HepG2 (cell line): ENCODE results near the gene TRIM69.

ENCODE experiments used
- CEBPB ChIP-seq: IDR thresholded peaks from 2 replicates; pipeline ENCODE4 v1.6.1; 2011; ENCODE audit warnings: low read depth, low read length, improper control_type of control experiment, borderline replicate concordance
- NRL ChIP-seq: sonication (generic); formaldehyde crosslinking; IDR thresholded peaks from 2 replicates; pipeline ENCODE4 v1.5.0; 2020; ENCODE audit warnings: missing genetic modification reagents, mild to moderate bottlenecking, moderate library complexity, borderline replicate concordance
- SMC3 ChIP-seq: IDR thresholded peaks from 2 replicates; pipeline ENCODE4 v1.6.1; 2011; ENCODE audit warnings: low read length, improper control_type of control experiment
- TMF1 ChIP-seq: sonication (generic); formaldehyde crosslinking; IDR thresholded peaks from 2 replicates; pipeline ENCODE4 v1.8.1; 2022; ENCODE audit warnings: low read depth, missing genetic modification reagents
- XRCC5 ChIP-seq: fragments of 200-400 bp; formaldehyde crosslinking; optimal IDR thresholded peaks from 2 replicates; pipeline ENCODE3; 2017; ENCODE audit warnings: mild to moderate bottlenecking, low read length
- ZNF24 ChIP-seq: fragments of 450-650 bp; IDR thresholded peaks from 2 replicates; pipeline ENCODE4 v1.6.1; 2017; ENCODE audit warnings: antibody characterized with exemption, mild to moderate bottlenecking
- ZNF292 ChIP-seq: sonication (generic); formaldehyde crosslinking; IDR thresholded peaks from 2 replicates; pipeline ENCODE4 v1.8.1; 2022; ENCODE audit warnings: mild to moderate bottlenecking, low read depth, missing genetic modification reagents, borderline replicate concordance
- ZNF354B ChIP-seq: sonication (generic); formaldehyde crosslinking; IDR thresholded peaks from 2 replicates; pipeline ENCODE4 v1.8.0; 2022; ENCODE audit warnings: mild to moderate bottlenecking, missing genetic modification reagents
- ZNF496 ChIP-seq: sonication (generic); formaldehyde crosslinking; IDR thresholded peaks from 2 replicates; pipeline ENCODE4 v1.8.1; 2023; ENCODE audit warnings: mild to moderate bottlenecking, moderate library complexity, missing genetic modification reagents; ENCODE audit not compliant: insufficient replicate concordance
- TF ChIP-seq, protein P1 (sequence below): sonication (generic); formaldehyde crosslinking; IDR thresholded peaks from 2 replicates; pipeline ENCODE4 v1.4.0; 2020; ENCODE audit warnings: missing genetic modification reagents
- TF ChIP-seq, protein P2 (sequence below): sonication (generic); formaldehyde crosslinking; IDR thresholded peaks from 2 replicates; pipeline ENCODE4 v1.5.0; 2020; ENCODE audit warnings: mild to moderate bottlenecking, missing genetic modification reagents, moderate library complexity
- TF ChIP-seq, protein P3 (sequence below): sonication (generic); formaldehyde crosslinking; IDR thresholded peaks from 2 replicates; pipeline ENCODE4 v1.5.1; 2020; ENCODE audit warnings: mild to moderate bottlenecking, missing genetic modification reagents

DNA sequence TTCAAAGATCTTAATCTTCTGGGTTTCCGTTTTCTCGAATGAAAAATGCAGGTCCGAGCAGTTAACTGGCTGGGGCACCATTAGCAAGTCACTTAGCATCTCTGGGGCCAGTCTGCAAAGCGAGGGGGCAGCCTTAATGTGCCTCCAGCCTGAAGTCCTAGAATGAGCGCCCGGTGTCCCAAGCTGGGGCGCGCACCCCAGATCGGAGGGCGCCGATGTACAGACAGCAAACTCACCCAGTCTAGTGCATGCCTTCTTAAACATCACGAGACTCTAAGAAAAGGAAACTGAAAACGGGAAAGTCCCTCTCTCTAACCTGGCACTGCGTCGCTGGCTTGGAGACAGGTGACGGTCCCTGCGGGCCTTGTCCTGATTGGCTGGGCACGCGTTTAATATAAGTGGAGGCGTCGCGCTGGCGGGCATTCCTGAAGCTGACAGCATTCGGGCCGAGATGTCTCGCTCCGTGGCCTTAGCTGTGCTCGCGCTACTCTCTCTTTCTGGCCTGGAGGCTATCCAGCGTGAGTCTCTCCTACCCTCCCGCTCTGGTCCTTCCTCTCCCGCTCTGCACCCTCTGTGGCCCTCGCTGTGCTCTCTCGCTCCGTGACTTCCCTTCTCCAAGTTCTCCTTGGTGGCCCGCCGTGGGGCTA lies 25.1 kb upstream of the TRIM69 start, which contains the start of the genes B2M and PATL2:
- TF ChIP-seq, protein P1, sequence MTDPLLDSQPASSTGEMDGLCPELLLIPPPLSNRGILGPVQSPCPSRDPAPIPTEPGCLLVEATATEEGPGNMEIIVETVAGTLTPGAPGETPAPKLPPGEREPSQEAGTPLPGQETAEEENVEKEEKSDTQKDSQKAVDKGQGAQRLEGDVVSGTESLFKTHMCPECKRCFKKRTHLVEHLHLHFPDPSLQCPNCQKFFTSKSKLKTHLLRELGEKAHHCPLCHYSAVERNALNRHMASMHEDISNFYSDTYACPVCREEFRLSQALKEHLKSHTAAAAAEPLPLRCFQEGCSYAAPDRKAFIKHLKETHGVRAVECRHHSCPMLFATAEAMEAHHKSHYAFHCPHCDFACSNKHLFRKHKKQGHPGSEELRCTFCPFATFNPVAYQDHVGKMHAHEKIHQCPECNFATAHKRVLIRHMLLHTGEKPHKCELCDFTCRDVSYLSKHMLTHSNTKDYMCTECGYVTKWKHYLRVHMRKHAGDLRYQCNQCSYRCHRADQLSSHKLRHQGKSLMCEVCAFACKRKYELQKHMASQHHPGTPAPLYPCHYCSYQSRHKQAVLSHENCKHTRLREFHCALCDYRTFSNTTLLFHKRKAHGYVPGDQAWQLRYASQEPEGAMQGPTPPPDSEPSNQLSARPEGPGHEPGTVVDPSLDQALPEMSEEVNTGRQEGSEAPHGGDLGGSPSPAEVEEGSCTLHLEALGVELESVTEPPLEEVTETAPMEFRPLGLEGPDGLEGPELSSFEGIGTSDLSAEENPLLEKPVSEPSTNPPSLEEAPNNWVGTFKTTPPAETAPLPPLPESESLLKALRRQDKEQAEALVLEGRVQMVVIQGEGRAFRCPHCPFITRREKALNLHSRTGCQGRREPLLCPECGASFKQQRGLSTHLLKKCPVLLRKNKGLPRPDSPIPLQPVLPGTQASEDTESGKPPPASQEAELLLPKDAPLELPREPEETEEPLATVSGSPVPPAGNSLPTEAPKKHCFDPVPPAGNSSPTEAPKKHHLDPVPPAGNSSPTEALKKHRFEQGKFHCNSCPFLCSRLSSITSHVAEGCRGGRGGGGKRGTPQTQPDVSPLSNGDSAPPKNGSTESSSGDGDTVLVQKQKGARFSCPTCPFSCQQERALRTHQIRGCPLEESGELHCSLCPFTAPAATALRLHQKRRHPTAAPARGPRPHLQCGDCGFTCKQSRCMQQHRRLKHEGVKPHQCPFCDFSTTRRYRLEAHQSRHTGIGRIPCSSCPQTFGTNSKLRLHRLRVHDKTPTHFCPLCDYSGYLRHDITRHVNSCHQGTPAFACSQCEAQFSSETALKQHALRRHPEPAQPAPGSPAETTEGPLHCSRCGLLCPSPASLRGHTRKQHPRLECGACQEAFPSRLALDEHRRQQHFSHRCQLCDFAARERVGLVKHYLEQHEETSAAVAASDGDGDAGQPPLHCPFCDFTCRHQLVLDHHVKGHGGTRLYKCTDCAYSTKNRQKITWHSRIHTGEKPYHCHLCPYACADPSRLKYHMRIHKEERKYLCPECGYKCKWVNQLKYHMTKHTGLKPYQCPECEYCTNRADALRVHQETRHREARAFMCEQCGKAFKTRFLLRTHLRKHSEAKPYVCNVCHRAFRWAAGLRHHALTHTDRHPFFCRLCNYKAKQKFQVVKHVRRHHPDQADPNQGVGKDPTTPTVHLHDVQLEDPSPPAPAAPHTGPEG: peak; percentile 70
- TF ChIP-seq ZNF354B (CRISPR knock-in tag) (no peak), NRL (CRISPR knock-in tag) (peak; percentile 83), XRCC5 (no peak), ZNF24 (no peak), ZNF496 (no peak), CEBPB (no peak), SMC3 (no peak), TMF1 (CRISPR knock-in tag) (0 out of 2 replicates have a peak, but pooled peaks have one; percentile 6), ZNF292 (CRISPR knock-in tag) (peak; percentile 59; the same call in 1 of the 2 replicates)
- TF ChIP-seq, protein P2, sequence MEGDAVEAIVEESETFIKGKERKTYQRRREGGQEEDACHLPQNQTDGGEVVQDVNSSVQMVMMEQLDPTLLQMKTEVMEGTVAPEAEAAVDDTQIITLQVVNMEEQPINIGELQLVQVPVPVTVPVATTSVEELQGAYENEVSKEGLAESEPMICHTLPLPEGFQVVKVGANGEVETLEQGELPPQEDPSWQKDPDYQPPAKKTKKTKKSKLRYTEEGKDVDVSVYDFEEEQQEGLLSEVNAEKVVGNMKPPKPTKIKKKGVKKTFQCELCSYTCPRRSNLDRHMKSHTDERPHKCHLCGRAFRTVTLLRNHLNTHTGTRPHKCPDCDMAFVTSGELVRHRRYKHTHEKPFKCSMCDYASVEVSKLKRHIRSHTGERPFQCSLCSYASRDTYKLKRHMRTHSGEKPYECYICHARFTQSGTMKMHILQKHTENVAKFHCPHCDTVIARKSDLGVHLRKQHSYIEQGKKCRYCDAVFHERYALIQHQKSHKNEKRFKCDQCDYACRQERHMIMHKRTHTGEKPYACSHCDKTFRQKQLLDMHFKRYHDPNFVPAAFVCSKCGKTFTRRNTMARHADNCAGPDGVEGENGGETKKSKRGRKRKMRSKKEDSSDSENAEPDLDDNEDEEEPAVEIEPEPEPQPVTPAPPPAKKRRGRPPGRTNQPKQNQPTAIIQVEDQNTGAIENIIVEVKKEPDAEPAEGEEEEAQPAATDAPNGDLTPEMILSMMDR (CRISPR knock-in tag): peak; percentile 29
- TF ChIP-seq, protein P3, sequence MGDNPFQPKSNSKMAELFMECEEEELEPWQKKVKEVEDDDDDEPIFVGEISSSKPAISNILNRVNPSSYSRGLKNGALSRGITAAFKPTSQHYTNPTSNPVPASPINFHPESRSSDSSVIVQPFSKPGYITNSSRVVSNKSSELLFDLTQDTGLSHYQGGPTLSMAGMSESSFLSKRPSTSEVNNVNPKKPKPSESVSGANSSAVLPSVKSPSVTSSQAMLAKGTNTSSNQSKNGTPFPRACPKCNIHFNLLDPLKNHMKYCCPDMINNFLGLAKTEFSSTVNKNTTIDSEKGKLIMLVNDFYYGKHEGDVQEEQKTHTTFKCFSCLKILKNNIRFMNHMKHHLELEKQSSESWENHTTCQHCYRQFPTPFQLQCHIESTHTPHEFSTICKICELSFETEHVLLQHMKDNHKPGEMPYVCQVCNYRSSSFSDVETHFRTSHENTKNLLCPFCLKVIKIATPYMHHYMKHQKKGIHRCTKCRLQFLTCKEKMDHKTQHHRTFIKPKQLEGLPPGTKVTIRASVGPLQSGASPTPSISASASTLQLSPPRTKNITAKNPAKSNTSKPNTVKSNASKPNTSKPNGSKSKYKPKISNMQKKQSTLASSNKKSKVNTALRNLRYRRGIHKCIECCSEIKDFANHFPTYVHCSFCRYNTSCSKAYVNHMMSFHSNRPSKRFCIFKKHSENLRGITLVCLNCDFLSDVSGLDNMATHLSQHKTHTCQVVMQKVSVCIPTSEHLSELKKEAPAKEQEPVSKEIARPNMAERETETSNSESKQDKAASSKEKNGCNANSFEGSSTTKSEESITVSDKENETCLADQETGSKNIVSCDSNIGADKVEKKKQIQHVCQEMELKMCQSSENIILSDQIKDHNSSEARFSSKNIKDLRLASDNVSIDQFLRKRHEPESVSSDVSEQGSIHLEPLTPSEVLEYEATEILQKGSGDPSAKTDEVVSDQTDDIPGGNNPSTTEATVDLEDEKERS (CRISPR knock-in tag): peak; percentile 80; the same call in 1 of the 2 replicates
